Measurements from ENCODE around the gene PPP1R26. TPM values are rescaled to one million over a fixed set of nuclear protein-coding genes. Genes with fewer than 3 reads are reported as not detected.

The PPP1R26 gene
- total RNA-seq, 1 experiment from 2014 or later: 46.9 TPM

GRCh38 chr9:135501261-135502167, 21.9 kb downstream of the PPP1R26 start:
- Histone ChIP-seq H3K9me2 (ENCODE audit: insufficient read depth) (no peaks in the 10 kb centered on the region), H3F3A (ENCODE audit: insufficient read depth, low read depth) (no peaks in the 10 kb centered on the region), H2AFZ (peak overlapping the region; percentile 90; the same call in 1 of the 2 replicates), H3K4me3 (peak overlapping the region; percentile 63), H3K4me1 (replicated peaks; ENCODE audit: insufficient read depth) (peaks cover 9% of the 10 kb centered on the region; the same call in 1 of the 2 replicates), H4K20me1 (ENCODE audit: insufficient read depth) (peaks cover 30% of the 10 kb centered on the region), H3K27me3 (ENCODE audit: insufficient read depth, low read depth) (no peaks in the 10 kb centered on the region), H3K27ac (no peak overlapping the region), H3K9me3 (ENCODE audit: insufficient read depth, low read depth) (no peaks in the 10 kb centered on the region), H3K36me3 (ENCODE audit: low read depth) (no peaks in the 10 kb centered on the region), H3K79me2 (ENCODE audit: low read depth) (peaks cover 23% of the 10 kb centered on the region), H3K4me2 (peak overlapping the region; percentile 91)
- TSS peak; percentile 46 for BruUV-seq (replicated peaks)
- POLR2A ChIA-PET (ENCODE audit: unreplicated experiment): no interaction called here
- intact Hi-C loops (cut with micrococcal nuclease; ENCODE audit: unreplicated experiment): no loop called here
- CTCF ChIA-PET: no interaction called here
- TF ChIP-seq EZH2 (IDR thresholded peaks at IDR 0.05; ENCODE audit: low read depth): no peak
- TF ChIP-seq CTCF (conservative IDR thresholded peaks at IDR 0.05): no peak
- no peak for DNase-seq

- ChIA-PET POLR2A (ENCODE audit: unreplicated experiment) (no interaction called here), CTCF (no interaction called here)
- Histone ChIP-seq H3K4me3 (peak overlapping the region; percentile 63; the same call in 1 of the 2 replicates), H3K4me1 (replicated peaks; ENCODE audit: insufficient read depth) (peaks cover 9% of the 10 kb centered on the region; the same call in 1 of the 2 replicates), H3F3A (ENCODE audit: insufficient read depth, low read depth) (no peaks in the 10 kb centered on the region), H3K27ac (no peak overlapping the region), H3K9me3 (ENCODE audit: insufficient read depth, low read depth) (no peaks in the 10 kb centered on the region), H3K36me3 (ENCODE audit: low read depth) (no peaks in the 10 kb centered on the region), H3K27me3 (ENCODE audit: insufficient read depth, low read depth) (no peaks in the 10 kb centered on the region), H3K4me2 (peak overlapping the region; percentile 91), H3K79me2 (ENCODE audit: low read depth) (peaks cover 23% of the 10 kb centered on the region), H3K9me2 (ENCODE audit: insufficient read depth) (no peaks in the 10 kb centered on the region), H2AFZ (no peak overlapping the region), H4K20me1 (ENCODE audit: insufficient read depth) (peaks cover 30% of the 10 kb centered on the region)
- TF ChIP-seq EZH2 (IDR thresholded peaks at IDR 0.05; ENCODE audit: low read depth): no peak
- TF ChIP-seq CTCF (conservative IDR thresholded peaks at IDR 0.05): no peak
- BruUV-seq (replicated peaks): no TSS peak
- no peak for DNase-seq
- intact Hi-C loops (cut with micrococcal nuclease; ENCODE audit: unreplicated experiment): no loop called here
Observed at GRCh38 chr9:135502168-135502872, 22.7 kb downstream of the PPP1R26 start.

- H4K20me1 ChIP-seq (ENCODE audit: insufficient read depth): peaks cover 30% of the 10 kb centered on the region
- H3K9me2 ChIP-seq (ENCODE audit: insufficient read depth): no peaks in the 10 kb centered on the region
- no peak for DNase-seq
- no peak overlapping the region for H2AFZ ChIP-seq
- POLR2A ChIA-PET (ENCODE audit: unreplicated experiment): no interaction called here
- peaks cover 9% of the 10 kb centered on the region; the same call in 1 of the 2 replicates for H3K4me1 ChIP-seq (replicated peaks; ENCODE audit: insufficient read depth)
- H3K27me3 ChIP-seq (ENCODE audit: insufficient read depth, low read depth): no peaks in the 10 kb centered on the region
- CTCF ChIA-PET: no interaction called here
- no TSS peak for BruUV-seq (replicated peaks)
- H3K9me3 ChIP-seq (ENCODE audit: insufficient read depth, low read depth): no peaks in the 10 kb centered on the region
- no peak overlapping the region for H3K4me2 ChIP-seq
- no peaks in the 10 kb centered on the region for H3K36me3 ChIP-seq (ENCODE audit: low read depth)
- H3F3A ChIP-seq (ENCODE audit: insufficient read depth, low read depth): no peaks in the 10 kb centered on the region
- H3K79me2 ChIP-seq (ENCODE audit: low read depth): peaks cover 23% of the 10 kb centered on the region
- intact Hi-C loops (cut with micrococcal nuclease; ENCODE audit: unreplicated experiment): no loop called here
- no peak overlapping the region for H3K4me3 ChIP-seq
- TF ChIP-seq CTCF (conservative IDR thresholded peaks at IDR 0.05) (no peak), EZH2 (IDR thresholded peaks at IDR 0.05; ENCODE audit: low read depth) (no peak)
- no peak overlapping the region for H3K27ac ChIP-seq
Observed at GRCh38 chr9:135502873-135503321, 23.3 kb downstream of the PPP1R26 start.

Measured in PC-9 (cell line).